Activated CD8-positive, alpha-beta T cell treated with anti-CD3 and anti-CD28 coated beads, Interleukin-2, amount 10 ng/mL, durations not matched to agents 7 days and 5 days (primary cell): Measurements from ENCODE around the gene TTC28. TPM values are rescaled to one million over a fixed set of nuclear protein-coding genes. Genes with fewer than 3 reads are reported as not detected.
"Not testable (repeated sequence)": the region's sequence is repeated elsewhere in the genome, so short reads cannot be mapped to it uniquely, and the experiment has no call there.

Experiments
- ATAC-seq: fragments of 150-1000 bp; cut with Tn5 transposase; one replicate; pipeline ENCODE4 v1.10.0; 2021; ENCODE audit warnings: moderate library complexity
- CTCF ChIA-PET: fragments of 350-600 bp; sonication (Branson Sonifier 250); formaldehyde crosslinking; loops from one replicate; lab custom pipeline; 2021; ENCODE audit warnings: antibody characterized with exemption; lab: Charles Lee
- POLR2A ChIA-PET: fragments of 350-600 bp; sonication (Branson Sonifier 250); formaldehyde crosslinking; loops from one replicate; lab custom pipeline; 2021; ENCODE audit warnings: antibody characterized with exemption; lab: Charles Lee
- DNase-seq: peaks from one replicate; pipeline ENCODE4 v3.0.0-alpha.2; 2020
- H3K27ac Mint-ChIP-seq: one replicate; pipeline ENCODE4 v1.8.0; 2021; ENCODE audit warnings: mild to moderate bottlenecking, mixed read lengths
- H3K27me3 Mint-ChIP-seq: one replicate; pipeline ENCODE4 v1.8.0; 2021; ENCODE audit warnings: low read depth, mixed read lengths
- H3K36me3 Mint-ChIP-seq: one replicate; pipeline ENCODE4 v1.8.0; 2021; ENCODE audit warnings: low read depth, mixed read lengths
- H3K4me1 Mint-ChIP-seq: one replicate; pipeline ENCODE4 v1.8.0; 2021; ENCODE audit warnings: low read depth, mixed read lengths
- H3K4me3 Mint-ChIP-seq: one replicate; pipeline ENCODE4 v1.8.0; 2021; ENCODE audit warnings: mild to moderate bottlenecking, mixed read lengths
- H3K9me3 Mint-ChIP-seq: one replicate; pipeline ENCODE4 v1.8.0; 2022; ENCODE audit warnings: mixed read lengths; ENCODE audit not compliant: insufficient read depth
- total RNA-seq, 2 experiments: library from RNA; stranded (reverse); gene quantifications; one replicate each; pipeline ENCODE4 v1.2.3, GENCODE V29; 2021

Gene TTC28
- total RNA-seq, 2 experiments from 2014 or later, result 0.18 to 0.23 TPM

- no peak overlapping the region for H3K27ac Mint-ChIP-seq
- POLR2A ChIA-PET, result no interaction called here
These were observed 9.5 kb downstream of the TTC28 start for GRCh38 chr22:28670161-28670560.

DNA sequence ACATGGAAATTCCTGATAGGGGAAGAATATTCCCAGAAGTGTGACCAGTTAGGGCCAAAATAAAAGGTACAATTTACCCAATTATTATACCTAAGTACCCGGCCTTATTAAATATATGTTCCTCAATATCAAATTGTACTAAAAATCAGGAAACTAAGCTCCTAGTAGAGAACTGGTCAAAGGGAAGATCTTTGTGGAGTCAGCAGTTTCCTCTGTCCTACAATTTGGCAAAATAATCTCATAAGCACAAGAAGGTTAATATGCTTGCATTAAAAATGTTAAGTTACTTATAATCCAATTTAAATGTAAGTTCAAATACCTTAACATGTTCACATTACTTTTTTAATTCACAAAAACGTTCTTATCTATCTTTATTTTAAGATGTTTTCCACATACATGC, 10.3 kb downstream of the TTC28 start:
- H3K4me3 Mint-ChIP-seq, result no peak overlapping the region
- H3K9me3 Mint-ChIP-seq, result peaks cover 6% of the 10 kb centered on the region
- no peak for DNase-seq
- ATAC-seq, result no peak
- peaks cover 18% of the 10 kb centered on the region for H3K4me1 Mint-ChIP-seq
- ChIA-PET POLR2A (no interaction called here), CTCF (no interaction called here)
- H3K36me3 Mint-ChIP-seq, result peaks cover 6% of the 10 kb centered on the region
- H3K27ac Mint-ChIP-seq, result no peak overlapping the region
- peaks cover 27% of the 10 kb centered on the region for H3K27me3 Mint-ChIP-seq

More at GRCh38 chr22:28670161-28670560, 9.5 kb downstream of the TTC28 start:
- peaks cover 23% of the 10 kb centered on the region for H3K4me1 Mint-ChIP-seq
- peaks cover 6% of the 10 kb centered on the region for H3K9me3 Mint-ChIP-seq
- DNase-seq, result no peak
- CTCF ChIA-PET, result no interaction called here
- peaks cover 33% of the 10 kb centered on the region for H3K27me3 Mint-ChIP-seq
- H3K4me3 Mint-ChIP-seq, result no peak overlapping the region
- peaks cover 6% of the 10 kb centered on the region for H3K36me3 Mint-ChIP-seq
- ATAC-seq, result no peak

DNA sequence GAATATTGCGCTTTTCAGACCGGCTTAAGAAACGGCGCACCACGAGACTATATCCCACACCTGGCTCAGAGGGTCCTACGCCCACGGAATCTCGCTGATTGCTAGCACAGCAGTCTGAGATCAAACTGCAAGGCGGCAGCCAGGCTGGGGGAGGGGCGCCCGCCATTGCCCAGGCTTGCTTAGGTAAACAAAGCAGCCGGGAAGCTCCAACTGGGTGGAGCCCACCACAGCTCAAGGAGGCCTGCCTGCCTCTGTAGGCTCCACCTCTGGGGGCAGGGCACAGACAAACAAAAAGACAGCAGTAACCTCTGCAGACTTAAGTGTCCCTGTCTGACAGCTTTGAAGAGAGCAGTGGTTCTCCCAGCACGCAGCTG, 16.1 kb downstream of the TTC28 start:
- H3K9me3 Mint-ChIP-seq, CTCF ChIA-PET, H3K4me1 Mint-ChIP-seq, DNase-seq, H3K27ac Mint-ChIP-seq, H3K4me3 Mint-ChIP-seq, POLR2A ChIA-PET, H3K36me3 Mint-ChIP-seq, ATAC-seq: not testable (repeated sequence)
- H3K27me3 Mint-ChIP-seq, result peaks cover 20% of the 10 kb centered on the region

- CTCF ChIA-PET, result no interaction called here
- no peak overlapping the region for H3K4me3 Mint-ChIP-seq
- H3K27me3 Mint-ChIP-seq, result peaks cover 49% of the 10 kb centered on the region
- POLR2A ChIA-PET, result no interaction called here
- H3K9me3 Mint-ChIP-seq, result peaks cover 5% of the 10 kb centered on the region
- DNase-seq (no peak), ATAC-seq (no peak)
- H3K36me3 Mint-ChIP-seq, result no peaks in the 10 kb centered on the region
- no peaks in the 10 kb centered on the region for H3K4me1 Mint-ChIP-seq
- no peak overlapping the region for H3K27ac Mint-ChIP-seq
These were observed 21.2 kb downstream of the TTC28 start for GRCh38 chr22:28658448-28658847.

GRCh38 chr22:28656181-28656580, 23.5 kb downstream of the TTC28 start:
- no peaks in the 10 kb centered on the region for H3K9me3 Mint-ChIP-seq
- H3K4me3 Mint-ChIP-seq, result no peak overlapping the region
- no peak for DNase-seq
- no peaks in the 10 kb centered on the region for H3K4me1 Mint-ChIP-seq
- H3K36me3 Mint-ChIP-seq, result no peaks in the 10 kb centered on the region
- peaks cover 51% of the 10 kb centered on the region for H3K27me3 Mint-ChIP-seq
- POLR2A ChIA-PET, result no interaction called here
- ATAC-seq, result no peak
- CTCF ChIA-PET, result interaction anchor here (0.7 kb wide), 1 partner anchor 56 kb away, joined by 3 read pairs; no protein-coding TSS in a partner anchor
- H3K27ac Mint-ChIP-seq, result no peak overlapping the region

- Mint-ChIP-seq H3K36me3 (no peaks in the 10 kb centered on the region), H3K4me1 (no peaks in the 10 kb centered on the region), H3K9me3 (no peaks in the 10 kb centered on the region), H3K27ac (no peak overlapping the region), H3K27me3 (peaks cover 57% of the 10 kb centered on the region), H3K4me3 (no peak overlapping the region)
- ATAC-seq, result no peak
- no peak for DNase-seq
- ChIA-PET CTCF (no interaction called here), POLR2A (no interaction called here)
These were observed 29.2 kb downstream of the TTC28 start for GRCh38 chr22:28650463-28650862.

DNA sequence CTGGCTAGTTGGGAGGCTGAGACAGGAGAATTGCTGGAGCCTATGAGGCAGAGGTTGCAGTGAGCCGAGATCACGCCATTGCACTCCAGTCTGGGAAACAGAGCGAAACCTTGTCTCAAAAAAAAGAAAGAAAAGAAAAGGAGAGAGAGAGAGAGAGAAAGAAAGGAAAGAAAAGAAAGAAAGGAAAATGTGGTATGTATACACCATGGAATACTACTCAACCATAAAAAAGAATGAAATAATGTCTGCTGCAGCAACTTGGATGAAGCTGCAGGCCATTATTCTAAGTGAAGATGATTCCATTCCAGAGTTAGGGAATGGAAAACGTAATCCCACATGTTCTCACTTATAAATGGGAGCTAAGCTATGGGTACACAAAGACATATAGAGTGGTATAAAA, 30.8 kb downstream of the TTC28 start:
- Mint-ChIP-seq H3K4me3 (no peak overlapping the region), H3K36me3 (no peaks in the 10 kb centered on the region), H3K27me3 (peaks cover 56% of the 10 kb centered on the region), H3K27ac (no peak overlapping the region), H3K9me3 (no peaks in the 10 kb centered on the region), H3K4me1 (no peaks in the 10 kb centered on the region)
- DNase-seq, result no peak
- no peak for ATAC-seq
- ChIA-PET POLR2A (no interaction called here), CTCF (no interaction called here)

GRCh38 chr22:28647216-28647615, 32.4 kb downstream of the TTC28 start:
- Mint-ChIP-seq H3K4me3 (no peak overlapping the region), H3K9me3 (no peaks in the 10 kb centered on the region), H3K36me3 (no peaks in the 10 kb centered on the region), H3K4me1 (no peaks in the 10 kb centered on the region), H3K27ac (no peak overlapping the region), H3K27me3 (peaks cover 53% of the 10 kb centered on the region)
- ATAC-seq, result no peak
- CTCF ChIA-PET, result no interaction called here
- no peak for DNase-seq
- POLR2A ChIA-PET, result no interaction called here

DNA sequence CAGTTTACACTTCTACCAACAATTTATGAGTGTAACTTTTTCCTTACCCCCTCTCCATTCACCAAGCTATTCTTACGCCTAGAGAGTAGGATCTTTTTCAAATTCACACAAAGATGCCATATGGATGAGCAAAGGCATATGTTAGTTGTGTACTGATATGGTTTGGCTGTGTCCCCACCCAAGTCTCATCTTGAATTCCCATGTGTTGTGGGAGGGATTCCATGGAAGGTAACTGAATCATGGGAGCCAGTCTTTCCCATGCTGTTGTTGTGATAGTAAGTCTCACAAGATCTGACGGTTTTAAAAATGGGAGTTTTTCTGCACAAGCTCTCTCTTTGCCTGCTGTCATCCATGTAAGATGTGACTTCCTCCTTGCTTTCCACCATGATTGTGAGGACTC, 40.3 kb downstream of the TTC28 start:
- H3K4me1 Mint-ChIP-seq, result no peaks in the 10 kb centered on the region
- ATAC-seq (no peak), DNase-seq (no peak)
- ChIA-PET CTCF (no interaction called here), POLR2A (no interaction called here)
- no peak overlapping the region for H3K4me3 Mint-ChIP-seq
- peaks cover 41% of the 10 kb centered on the region for H3K27me3 Mint-ChIP-seq
- no peak overlapping the region for H3K27ac Mint-ChIP-seq
- no peaks in the 10 kb centered on the region for H3K9me3 Mint-ChIP-seq
- no peaks in the 10 kb centered on the region for H3K36me3 Mint-ChIP-seq

GRCh38 chr22:28637225-28637624, 42.4 kb downstream of the TTC28 start:
- H3K27me3 Mint-ChIP-seq, result peaks cover 40% of the 10 kb centered on the region
- CTCF ChIA-PET, result no interaction called here

DNA sequence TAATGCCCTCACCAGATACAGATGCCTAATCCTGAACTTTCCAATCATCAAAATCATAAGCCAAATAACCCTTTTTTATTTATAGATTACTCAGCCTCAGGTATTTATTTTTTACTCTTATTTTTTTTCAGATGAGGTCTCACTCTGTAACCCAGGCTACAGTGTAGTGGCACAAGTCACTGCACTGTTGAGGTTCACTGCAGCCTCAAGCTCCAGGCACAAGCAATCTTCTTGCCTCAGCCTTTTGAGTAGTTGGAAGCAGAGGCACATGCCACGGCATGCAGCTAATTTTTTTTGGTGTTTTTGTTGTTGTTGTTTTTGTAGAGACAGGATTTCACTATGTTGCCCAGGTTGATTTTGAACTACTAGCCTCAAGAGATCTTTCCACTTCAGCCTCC, 49.5 kb downstream of the TTC28 start:
- no peaks in the 10 kb centered on the region for H3K36me3 Mint-ChIP-seq
- ATAC-seq (no peak), DNase-seq (no peak)
- H3K27me3 Mint-ChIP-seq, result peaks cover 37% of the 10 kb centered on the region
- no peak overlapping the region for H3K27ac Mint-ChIP-seq
- no peaks in the 10 kb centered on the region for H3K9me3 Mint-ChIP-seq
- CTCF ChIA-PET, result no interaction called here
- no peak overlapping the region for H3K4me3 Mint-ChIP-seq
- POLR2A ChIA-PET, result no interaction called here
- H3K4me1 Mint-ChIP-seq, result no peaks in the 10 kb centered on the region

More at GRCh38 chr22:28637225-28637624, 42.4 kb downstream of the TTC28 start:
- DNase-seq, result no peak
- Mint-ChIP-seq H3K9me3 (no peaks in the 10 kb centered on the region), H3K4me1 (no peaks in the 10 kb centered on the region), H3K27ac (no peak overlapping the region), H3K4me3 (no peak overlapping the region), H3K36me3 (no peaks in the 10 kb centered on the region)
- POLR2A ChIA-PET, result no interaction called here
- ATAC-seq, result no peak

DNA sequence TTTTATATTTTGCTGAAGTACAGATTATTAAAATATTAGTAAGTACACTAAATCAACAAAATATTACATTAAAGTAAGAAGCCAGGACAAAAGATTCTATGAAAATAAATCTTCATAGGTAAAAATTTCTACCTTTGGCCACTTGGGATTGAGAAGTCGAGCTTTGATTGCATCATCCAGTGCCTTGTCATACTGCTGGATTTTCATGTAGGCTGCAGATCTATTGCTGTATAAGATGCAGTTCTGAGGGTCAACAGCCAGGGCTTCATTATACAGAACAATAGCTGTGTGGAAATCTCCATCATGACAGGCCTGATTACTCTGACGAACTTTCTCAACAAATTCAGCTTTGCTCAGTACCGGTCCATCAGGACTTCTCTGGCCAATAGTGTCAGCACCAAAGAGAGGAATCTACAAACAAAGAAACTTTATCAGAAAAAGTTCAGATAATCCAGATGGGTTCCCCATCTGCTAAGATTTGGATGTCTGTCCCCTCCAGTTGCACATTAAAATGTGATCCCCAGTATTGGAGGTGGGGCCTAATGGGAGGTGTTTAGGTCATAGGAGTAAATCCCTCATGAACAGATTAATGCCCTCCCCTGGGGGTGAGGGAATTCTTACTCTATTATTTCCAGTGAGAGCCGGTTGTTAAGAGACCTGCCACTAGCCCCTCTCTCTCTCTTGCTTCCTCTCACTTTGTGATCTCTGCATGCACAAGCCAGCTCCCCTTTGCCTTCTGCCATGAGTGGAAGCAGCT, 50.0 kb downstream of the TTC28 start:
- DNase-seq (no peak), ATAC-seq (no peak)
- Mint-ChIP-seq H3K27me3 (peaks cover 41% of the 10 kb centered on the region), H3K9me3 (no peaks in the 10 kb centered on the region), H3K36me3 (no peaks in the 10 kb centered on the region), H3K27ac (no peak overlapping the region), H3K4me1 (no peaks in the 10 kb centered on the region), H3K4me3 (no peak overlapping the region)
- ChIA-PET CTCF (no interaction called here), POLR2A (no interaction called here)

- CTCF ChIA-PET, result no interaction called here
- no peaks in the 10 kb centered on the region for H3K4me1 Mint-ChIP-seq
- H3K36me3 Mint-ChIP-seq, result no peaks in the 10 kb centered on the region
- DNase-seq (no peak), ATAC-seq (no peak)
- POLR2A ChIA-PET, result no interaction called here
- no peaks in the 10 kb centered on the region for H3K9me3 Mint-ChIP-seq
- H3K27me3 Mint-ChIP-seq, result peaks cover 43% of the 10 kb centered on the region
- no peak overlapping the region for H3K4me3 Mint-ChIP-seq
- no peak overlapping the region for H3K27ac Mint-ChIP-seq
These were observed 50.9 kb downstream of the TTC28 start for GRCh38 chr22:28628766-28629165.
